Liver (tissue), 9 donors: ENCODE measurements around the gene HMGB4. TPM values are rescaled to one million over a fixed set of nuclear protein-coding genes. Genes with fewer than 3 reads are reported as not detected.

ENCODE experiments used
- DNase-seq: peaks from one replicate; pipeline ENCODE4 v3.0.0-alpha.2; 2017; ENCODE audit warnings: low spot score
- H3K27ac ChIP-seq, 2 donors: one replicate each; pipeline ENCODE4 v1.7.0; 2013; ENCODE audit warnings: inconsistent platforms in 2 of 2, low read length in 2 of 2, control low read depth in 1 of 2, low read depth in 1 of 2, mild to moderate bottlenecking in 1 of 2
- H3K27me3 ChIP-seq, 4 donors: one replicate each; pipeline versions ENCODE4 v1.6.1 to v1.7.0; 2013; ENCODE audit warnings: low read length in 3 of 4, inconsistent platforms in 1 of 4, mild to moderate bottlenecking in 1 of 4, moderate library complexity in 1 of 4; ENCODE audit not compliant: control insufficient read depth in 4 of 4, insufficient read depth in 4 of 4
- H3K36me3 ChIP-seq, 4 donors: one replicate each; pipeline versions ENCODE4 v1.6.1 to v1.7.0; 2013; ENCODE audit warnings: low read length in 3 of 4, mild to moderate bottlenecking in 3 of 4, low read depth in 1 of 4, moderate library complexity in 1 of 4; ENCODE audit not compliant: control insufficient read depth in 4 of 4, insufficient read depth in 3 of 4
- H3K4me1 ChIP-seq, 4 donors: one replicate each; pipeline versions ENCODE4 v1.6.1 to v1.7.0; 2013; ENCODE audit warnings: low read length in 3 of 4, mild to moderate bottlenecking in 3 of 4, moderate library complexity in 1 of 4; ENCODE audit not compliant: control insufficient read depth in 4 of 4, insufficient read depth in 4 of 4
- H3K4me3 ChIP-seq, 3 donors: one replicate each; pipeline versions ENCODE4 v1.6.1 to v1.7.0; 2013; ENCODE audit warnings: low read length in 3 of 3, control low read depth in 1 of 3, low read depth in 1 of 3, mild to moderate bottlenecking in 1 of 3
- H3K9ac ChIP-seq, 2 donors: one replicate each; pipeline ENCODE4 v1.7.0; 2013; ENCODE audit warnings: low read length in 2 of 2, mild to moderate bottlenecking in 2 of 2, moderate library complexity in 2 of 2, control low read depth in 1 of 2, low read depth in 1 of 2
- H3K9me3 ChIP-seq, 4 donors: one replicate each; pipeline versions ENCODE4 v1.6.1 to v1.7.0; 2013; ENCODE audit warnings: low read length in 3 of 4; ENCODE audit not compliant: control insufficient read depth in 4 of 4
- EGR1 ChIP-seq, 2 donors: IDR thresholded peaks; 2 replicates each; pipeline ENCODE4 v1.6.1; 2016 to 2018; ENCODE audit warnings: antibody characterized with exemption in 2 of 2, low read depth in 2 of 2
- FOXA2 ChIP-seq: IDR thresholded peaks from 2 replicates; pipeline ENCODE4 v1.6.1; 2016; ENCODE audit warnings: antibody characterized with exemption
- HNF4A ChIP-seq, 2 donors: conservative IDR thresholded peaks; 2 replicates each; pipeline ENCODE4 v1.6.1; 2016; ENCODE audit warnings: antibody characterized with exemption in 2 of 2, mild to moderate bottlenecking in 2 of 2
- HNF4G ChIP-seq: IDR thresholded peaks from 2 replicates; pipeline ENCODE4 v1.6.1; 2016; ENCODE audit warnings: antibody characterized with exemption
- JUND ChIP-seq, 2 donors: IDR thresholded peaks; 2 replicates each; pipeline ENCODE4 v1.6.1; 2016; ENCODE audit warnings: antibody characterized with exemption in 2 of 2
- RAD21 ChIP-seq, 2 donors: IDR thresholded peaks; 2 replicates each; pipeline ENCODE4 v1.6.1; 2016; ENCODE audit warnings: antibody characterized with exemption in 2 of 2, mild to moderate bottlenecking in 2 of 2
- REST ChIP-seq: IDR thresholded peaks from 2 replicates; pipeline ENCODE4 v1.6.1; 2016; ENCODE audit warnings: antibody characterized with exemption, mild to moderate bottlenecking
- RXRA ChIP-seq, 2 donors: IDR thresholded peaks; 2 replicates each; pipeline ENCODE4 v1.6.1; 2017 to 2018; ENCODE audit warnings: antibody characterized with exemption in 2 of 2, mild to moderate bottlenecking in 1 of 2
- SP1 ChIP-seq: IDR thresholded peaks from 2 replicates; pipeline ENCODE4 v1.6.1; 2018; ENCODE audit warnings: antibody characterized with exemption, mild to moderate bottlenecking
- TAF1 ChIP-seq: conservative IDR thresholded peaks from 2 replicates; pipeline ENCODE4 v1.6.1; 2016; ENCODE audit warnings: antibody characterized with exemption, mild to moderate bottlenecking
- YY1 ChIP-seq: IDR thresholded peaks from 2 replicates; pipeline ENCODE4 v1.6.1; 2016; ENCODE audit warnings: antibody characterized with exemption, mild to moderate bottlenecking
- WGBS: extraction: QIAGEN DNeasy Blood & Tissue Kit; methylation state at CpG from one replicate; pipeline ENCODE4 v1.1.7; 2013; 5-methylcytosine and 5-hydroxymethylcytosine counted together
- polyA plus RNA-seq, 2 donors: library from polyadenylated mRNA; stranded (reverse) in 1 of 2; unstranded in 1 of 2; fragments of 200-250 nt in 1 of 2; fragments of >200 nt in 1 of 2; fragmentation: Nextera tagmentation in 1 of 2; extraction: Ambion mirVana in 1 of 2; gene quantifications; one replicate each; pipeline versions ENCODE4 v1.2.1 to v1.2.3, GENCODE V29; 2013 to 2015
- total RNA-seq, 2 donors: library from RNA; depleted of rRNA; stranded (reverse); fragments of >200 nt; gene quantifications; one replicate each; pipeline ENCODE4 v1.2.3, GENCODE V29; 2014
- TF ChIP-seq, protein P1 (sequence below): IDR thresholded peaks from 2 replicates; pipeline ENCODE4 v1.6.1; 2016; ENCODE audit warnings: antibody characterized with exemption
- TF ChIP-seq, protein P2 (sequence below): fragments of 150-350 bp; IDR thresholded peaks from 2 replicates; pipeline ENCODE4 v1.5.1; 2017; ENCODE audit warnings: improper control_type of control experiment, low read depth, low read length; ENCODE audit not compliant: missing input control
- TF ChIP-seq, protein P3 (sequence below): IDR thresholded peaks from 2 replicates; pipeline ENCODE4 v1.6.1; 2016; ENCODE audit warnings: antibody characterized with exemption
- donor health status: healthy.
- donor health status: healthy.
- donor health status: healthy.
- donor health status: healthy.
- donor health status: healthy.

HMGB4 gene
- total and polyA plus RNA-seq, 4 donors: not detected

GRCh38 chr1:33844166-33844565, 19.7 kb upstream of the HMGB4 start:
- Histone ChIP-seq H3K27me3 (no peaks in the 10 kb centered on the region), H3K9ac (no peak overlapping the region), H3K27ac (no peak overlapping the region), H3K36me3 (no peaks in the 10 kb centered on the region), H3K9me3 (no peaks in the 10 kb centered on the region), H3K4me3 (no peak overlapping the region), H3K4me1 (no peaks in the 10 kb centered on the region)
- 78% methylated on average over 5 of the region's 5 CpGs for WGBS
- TF ChIP-seq RAD21 (IDR thresholded peaks at IDR 0.05) (no peak), RXRA (IDR thresholded peaks at IDR 0.05) (no peak), FOXA2 (no peak), HNF4A (conservative IDR thresholded peaks at IDR 0.05) (no peak), YY1 (no peak)
- no peak for DNase-seq

GRCh38 chr1:33846861-33847260, 17.0 kb upstream of the HMGB4 start:
- WGBS: 94% methylated on average over 8 of the region's 8 CpGs
- no peaks in the 10 kb centered on the region for H3K27me3 ChIP-seq
- H3K4me3 ChIP-seq: no peak overlapping the region
- DNase-seq: no peak
- H3K9ac ChIP-seq: no peak overlapping the region
- H3K9me3 ChIP-seq: no peaks in the 10 kb centered on the region
- no peaks in the 10 kb centered on the region for H3K36me3 ChIP-seq
- H3K4me1 ChIP-seq: no peaks in the 10 kb centered on the region
- H3K27ac ChIP-seq: no peak overlapping the region
- no peak for TF ChIP-seq EGR1 (IDR thresholded peaks at IDR 0.05; ENCODE audit: low read depth in 2 of 2)
- TF ChIP-seq, protein P1, sequence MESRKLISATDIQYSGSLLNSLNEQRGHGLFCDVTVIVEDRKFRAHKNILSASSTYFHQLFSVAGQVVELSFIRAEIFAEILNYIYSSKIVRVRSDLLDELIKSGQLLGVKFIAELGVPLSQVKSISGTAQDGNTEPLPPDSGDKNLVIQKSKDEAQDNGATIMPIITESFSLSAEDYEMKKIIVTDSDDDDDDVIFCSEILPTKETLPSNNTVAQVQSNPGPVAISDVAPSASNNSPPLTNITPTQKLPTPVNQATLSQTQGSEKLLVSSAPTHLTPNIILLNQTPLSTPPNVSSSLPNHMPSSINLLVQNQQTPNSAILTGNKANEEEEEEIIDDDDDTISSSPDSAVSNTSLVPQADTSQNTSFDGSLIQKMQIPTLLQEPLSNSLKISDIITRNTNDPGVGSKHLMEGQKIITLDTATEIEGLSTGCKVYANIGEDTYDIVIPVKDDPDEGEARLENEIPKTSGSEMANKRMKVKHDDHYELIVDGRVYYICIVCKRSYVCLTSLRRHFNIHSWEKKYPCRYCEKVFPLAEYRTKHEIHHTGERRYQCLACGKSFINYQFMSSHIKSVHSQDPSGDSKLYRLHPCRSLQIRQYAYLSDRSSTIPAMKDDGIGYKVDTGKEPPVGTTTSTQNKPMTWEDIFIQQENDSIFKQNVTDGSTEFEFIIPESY: no peak
- TF ChIP-seq TAF1: no peak
- TF ChIP-seq SP1: no peak
- TF ChIP-seq RAD21 (IDR thresholded peaks at IDR 0.05): no peak
- TF ChIP-seq, protein P2, sequence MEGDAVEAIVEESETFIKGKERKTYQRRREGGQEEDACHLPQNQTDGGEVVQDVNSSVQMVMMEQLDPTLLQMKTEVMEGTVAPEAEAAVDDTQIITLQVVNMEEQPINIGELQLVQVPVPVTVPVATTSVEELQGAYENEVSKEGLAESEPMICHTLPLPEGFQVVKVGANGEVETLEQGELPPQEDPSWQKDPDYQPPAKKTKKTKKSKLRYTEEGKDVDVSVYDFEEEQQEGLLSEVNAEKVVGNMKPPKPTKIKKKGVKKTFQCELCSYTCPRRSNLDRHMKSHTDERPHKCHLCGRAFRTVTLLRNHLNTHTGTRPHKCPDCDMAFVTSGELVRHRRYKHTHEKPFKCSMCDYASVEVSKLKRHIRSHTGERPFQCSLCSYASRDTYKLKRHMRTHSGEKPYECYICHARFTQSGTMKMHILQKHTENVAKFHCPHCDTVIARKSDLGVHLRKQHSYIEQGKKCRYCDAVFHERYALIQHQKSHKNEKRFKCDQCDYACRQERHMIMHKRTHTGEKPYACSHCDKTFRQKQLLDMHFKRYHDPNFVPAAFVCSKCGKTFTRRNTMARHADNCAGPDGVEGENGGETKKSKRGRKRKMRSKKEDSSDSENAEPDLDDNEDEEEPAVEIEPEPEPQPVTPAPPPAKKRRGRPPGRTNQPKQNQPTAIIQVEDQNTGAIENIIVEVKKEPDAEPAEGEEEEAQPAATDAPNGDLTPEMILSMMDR: no peak
- TF ChIP-seq YY1: no peak
- TF ChIP-seq HNF4A (conservative IDR thresholded peaks at IDR 0.05): no peak
- TF ChIP-seq RXRA (IDR thresholded peaks at IDR 0.05): no peak
- TF ChIP-seq, protein P3, sequence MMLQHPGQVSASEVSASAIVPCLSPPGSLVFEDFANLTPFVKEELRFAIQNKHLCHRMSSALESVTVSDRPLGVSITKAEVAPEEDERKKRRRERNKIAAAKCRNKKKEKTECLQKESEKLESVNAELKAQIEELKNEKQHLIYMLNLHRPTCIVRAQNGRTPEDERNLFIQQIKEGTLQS: no peak
- TF ChIP-seq JUND (IDR thresholded peaks at IDR 0.05): no peak
- no peak for TF ChIP-seq HNF4G
- no peak for TF ChIP-seq REST
